HCT116 (cell line): ENCODE measurements around the gene SETDB1. TPM values are rescaled to one million over a fixed set of nuclear protein-coding genes. Genes with fewer than 3 reads are reported as not detected.

Experiments
- ATAC-seq: fragments of 200-7000 bp; cut with Tn5 transposase; 2 replicates; pipeline ENCODE4 v1.9.1; 2020; ENCODE audit warnings: mild to moderate bottlenecking, moderate library complexity
- BruUV-seq: library from RNA; stranded (reverse); fragments of 400-500 nt; replicated peaks from 2 replicates; lab custom pipeline; 2021; lab: Mats Ljungman, UMichigan
- CTCF ChIA-PET: fragments of 300-600 bp; sonication (Branson Sonifier 250); formaldehyde crosslinking; loops from one replicate; lab custom pipeline; 2021; ENCODE audit warnings: antibody characterized with exemption; lab: Charles Lee
- POLR2A ChIA-PET: fragments of 300-600, 350-600 bp; sonication (Branson Sonifier 250); formaldehyde crosslinking; loops from one replicate; lab custom pipeline; 2021; ENCODE audit warnings: antibody characterized with exemption; lab: Charles Lee
- RAD21 ChIA-PET, 2 experiments: fragments of 300-600 bp; sonication (Branson Sonifier 250); formaldehyde crosslinking; loops; one replicate each; lab custom pipeline; 2023; ENCODE audit warnings: low total read pairs in 2 of 2; ENCODE audit not compliant: uncharacterized antibody in 2 of 2, unreplicated experiment in 2 of 2, low non-redundant PET in 1 of 2; lab: Charles Lee
- DNase-seq: peaks from one replicate; pipeline ENCODE4 v3.0.0-alpha.2; 2010; ENCODE audit warnings: low read depth, low spot score
- H2AFZ ChIP-seq: fragments of 200-600 bp; shearing (Covaris generic), sonication (generic); 2 replicates; pipeline ENCODE4 v1.6.1; 2017; ENCODE audit warnings: low read depth, mixed run types, mixed read lengths, antibody characterized with exemption, low read length; ENCODE audit not compliant: poor library complexity, severe bottlenecking
- H3K27ac ChIP-seq: 2 replicates; pipeline ENCODE4 v1.5.1; 2012; ENCODE audit warnings: low read depth, low read length
- H3K27me3 ChIP-seq: fragments of 200-600 bp; sonication (generic); 2 replicates; pipeline ENCODE4 v1.6.1; 2016; ENCODE audit warnings: mixed run types, low read length, mixed read lengths; ENCODE audit not compliant: insufficient read depth
- H3K36me3 ChIP-seq, 2 experiments: fragments of 200-500 bp in 1 of 2; fragments of 200-600 bp in 1 of 2; sonication (Bioruptor generic) in 1 of 2; sonication (generic) in 1 of 2; 2 replicates each; pipeline versions ENCODE4 v1.5.1 to v1.6.1; 2014 to 2016; ENCODE audit warnings: low read length in 2 of 2, inconsistent platforms in 1 of 2, mixed read lengths in 1 of 2, mixed run types in 1 of 2; ENCODE audit not compliant: insufficient read depth in 2 of 2, control insufficient read depth in 1 of 2
- H3K4me1 ChIP-seq, 2 experiments: fragments of 200-600 bp in 1 of 2; sonication (generic) in 1 of 2; 2 replicates each; pipeline versions ENCODE4 v1.5.1 to v1.6.1; 2012 to 2017; ENCODE audit warnings: low read length in 2 of 2, inconsistent platforms in 1 of 2, mild to moderate bottlenecking in 1 of 2, mixed read lengths in 1 of 2, mixed run types in 1 of 2, moderate library complexity in 1 of 2; ENCODE audit not compliant: insufficient read depth in 2 of 2, control insufficient read depth in 1 of 2
- H3K4me2 ChIP-seq: fragments of 200-600 bp; sonication (generic); 2 replicates; pipeline ENCODE4 v1.6.1; 2017; ENCODE audit warnings: mixed run types, low read length, mixed read lengths
- H3K4me3 ChIP-seq, 2 experiments: fragments of 200-600 bp in 1 of 2; sonication (generic) in 1 of 2; replicated peaks in 1 of 2; 2 replicates each; pipeline ENCODE4 v1.5.1; 2011 to 2016; ENCODE audit warnings: low read length in 2 of 2, control low read depth in 1 of 2, low read depth in 1 of 2, mild to moderate bottlenecking in 1 of 2, mixed read lengths in 1 of 2, mixed run types in 1 of 2
- H3K79me2 ChIP-seq: fragments of 200-600 bp; sonication (generic); 2 replicates; pipeline ENCODE4 v1.6.1; 2017; ENCODE audit warnings: mild to moderate bottlenecking, mixed run types, low read length, moderate library complexity, mixed read lengths; ENCODE audit not compliant: insufficient read depth
- H3K9ac ChIP-seq: fragments of 200-600 bp; sonication (generic); 2 replicates; pipeline ENCODE4 v1.6.1; 2016; ENCODE audit warnings: low read length, mixed read lengths
- H3K9me2 ChIP-seq: fragments of 200-600 bp; sonication (generic), shearing (Covaris generic); 2 replicates; pipeline ENCODE4 v1.6.1; 2017; ENCODE audit warnings: mixed run types, mild to moderate bottlenecking, moderate library complexity; ENCODE audit not compliant: insufficient read depth
- H3K9me3 ChIP-seq, 2 experiments: fragments of 200-500 bp in 1 of 2; fragments of 200-600 bp in 1 of 2; sonication (Bioruptor generic) in 1 of 2; sonication (generic) in 1 of 2; 2 replicates each; pipeline ENCODE4 v1.6.1; 2014 to 2017; ENCODE audit warnings: low read length in 2 of 2, mixed read lengths in 2 of 2, inconsistent platforms in 1 of 2, low read depth in 1 of 2, mild to moderate bottlenecking in 1 of 2, mixed run types in 1 of 2, moderate library complexity in 1 of 2; ENCODE audit not compliant: control insufficient read depth in 1 of 2, insufficient read depth in 1 of 2
- H4K20me1 ChIP-seq: fragments of 200-600 bp; sonication (generic), shearing (Covaris generic); 2 replicates; pipeline ENCODE4 v1.6.1; 2017; ENCODE audit warnings: mixed run types, mild to moderate bottlenecking, moderate library complexity; ENCODE audit not compliant: insufficient read depth
- CBX3 ChIP-seq: IDR thresholded peaks from 2 replicates; pipeline ENCODE4 v1.6.1; 2012; ENCODE audit warnings: low read depth
- CEBPB ChIP-seq: IDR thresholded peaks from 2 replicates; pipeline ENCODE4 v1.6.1; 2012; ENCODE audit warnings: low read depth
- CTCF ChIP-seq, 3 experiments: fragments of 200-600 bp in 1 of 3; sonication (generic) in 1 of 3; IDR thresholded peaks in 2 of 3; conservative IDR thresholded peaks in 1 of 3; 2 replicates each; pipeline ENCODE4 v1.5.1; 2012 to 2017; ENCODE audit warnings: low read depth in 2 of 3, low read length in 2 of 3, antibody characterized with exemption in 1 of 3, borderline replicate concordance in 1 of 3, control low read depth in 1 of 3, mild to moderate bottlenecking in 1 of 3, mixed read lengths in 1 of 3, mixed run types in 1 of 3, moderate library complexity in 1 of 3; ENCODE audit not compliant: insufficient read depth in 1 of 3
- EGR1 ChIP-seq: IDR thresholded peaks from 2 replicates; pipeline ENCODE4 v1.6.1; 2012; ENCODE audit warnings: low read depth
- ELF1 ChIP-seq: IDR thresholded peaks from 2 replicates; pipeline ENCODE4 v1.6.1; 2012; ENCODE audit warnings: low read depth, borderline replicate concordance
- EZH2 ChIP-seq: fragments of 200-600 bp; sonication (generic); IDR thresholded peaks from 2 replicates; pipeline ENCODE4 v1.6.1; 2017; ENCODE audit warnings: antibody characterized with exemption, mixed run types
- EZH2phosphoT487 ChIP-seq: fragments of 200-600 bp; IDR thresholded peaks from 2 replicates; pipeline ENCODE4 v1.6.1; 2018; ENCODE audit warnings: antibody characterized with exemption, borderline replicate concordance
- FOSL1 ChIP-seq: IDR thresholded peaks from 2 replicates; pipeline ENCODE4 v1.6.1; 2012; ENCODE audit warnings: low read depth
- JUND ChIP-seq: IDR thresholded peaks from 2 replicates; pipeline ENCODE4 v1.6.1; 2012
- MAX ChIP-seq: IDR thresholded peaks from 2 replicates; pipeline ENCODE4 v1.6.1; 2012
- POLR2A ChIP-seq: IDR thresholded peaks from 2 replicates; pipeline ENCODE4 v1.7.0; 2011; ENCODE audit warnings: borderline replicate concordance; ENCODE audit not compliant: insufficient read depth, insufficient read length; ENCODE audit errors: extremely low read depth
- POLR2AphosphoS5 ChIP-seq: IDR thresholded peaks from 2 replicates; pipeline ENCODE4 v1.6.1; 2011; ENCODE audit warnings: mild to moderate bottlenecking, low read depth, low read length, moderate library complexity
- RAD21 ChIP-seq: IDR thresholded peaks from 2 replicates; pipeline ENCODE4 v1.6.1; 2012; ENCODE audit warnings: low read depth, mild to moderate bottlenecking
- SIN3A ChIP-seq: IDR thresholded peaks from 2 replicates; pipeline ENCODE4 v1.6.1; 2012; ENCODE audit warnings: low read depth
- SRF ChIP-seq: IDR thresholded peaks from 2 replicates; pipeline ENCODE4 v1.6.1; 2012; ENCODE audit warnings: low read depth
- TCF7L2 ChIP-seq: IDR thresholded peaks from 2 replicates; pipeline ENCODE4 v1.7.0; 2011; ENCODE audit warnings: borderline replicate concordance, inconsistent platforms; ENCODE audit not compliant: insufficient read depth, insufficient read length; ENCODE audit errors: extremely low read depth
- YY1 ChIP-seq: IDR thresholded peaks from 2 replicates; pipeline ENCODE4 v1.6.1; 2011; ENCODE audit warnings: low read length, low read depth, moderate library complexity, mild to moderate bottlenecking; ENCODE audit not compliant: insufficient replicate concordance; ENCODE audit errors: extremely low read depth
- ZFX ChIP-seq: fragments of 450-650 bp; IDR thresholded peaks from 2 replicates; pipeline ENCODE4 v1.6.1; 2017
- intact Hi-C: fragments of 100-400 bp; cut with micrococcal nuclease; formaldehyde crosslinking; loops from 2 replicates; pipeline ENCODE4 v1.10.0; 2022
- total RNA-seq: library from RNA; stranded (reverse); gene quantifications from one replicate; pipeline ENCODE4 v1.2.1, GENCODE V29; 2021; ENCODE audit not compliant: unreplicated experiment
- TF ChIP-seq, protein P1 (sequence below): IDR thresholded peaks from 2 replicates; pipeline ENCODE4 v1.6.1; 2012

Gene SETDB1
- total RNA-seq, 1 experiment from 2014 or later = 54.3 TPM

- intact Hi-C loops = no loop called here
- H3K36me3 ChIP-seq = no peaks in the 10 kb centered on the region
- no peaks in the 10 kb centered on the region for H3K27me3 ChIP-seq
- ChIA-PET RAD21 (no interaction called here), CTCF (no interaction called here), POLR2A (no interaction called here)
- no peak for DNase-seq
- no peaks in the 10 kb centered on the region for H3K9me3 ChIP-seq
- BruUV-seq = no TSS peak
- no peaks in the 10 kb centered on the region for H3K9me2 ChIP-seq
- no peak overlapping the region for H3K27ac ChIP-seq
- TF ChIP-seq MAX (no peak), JUND (no peak), TCF7L2 (no peak), YY1 (no peak), CEBPB (no peak), CTCF (IDR thresholded peaks at IDR 0.05 in 2 of 3, conservative IDR thresholded peaks at IDR 0.05 in 1 of 3; ENCODE audit: borderline replicate concordance in 1 of 3, insufficient read depth in 1 of 3, low read depth in 2 of 3, low read length in 2 of 3) (no peak), FOSL1 (no peak), POLR2AphosphoS5 (no peak), EGR1 (no peak), EZH2 (no peak), EZH2phosphoT487 (no peak), POLR2A (no peak), SIN3A (no peak), SRF (no peak), RAD21 (no peak), ELF1 (no peak), ZFX (no peak), CBX3 (no peak)
- TF ChIP-seq, protein P1, sequence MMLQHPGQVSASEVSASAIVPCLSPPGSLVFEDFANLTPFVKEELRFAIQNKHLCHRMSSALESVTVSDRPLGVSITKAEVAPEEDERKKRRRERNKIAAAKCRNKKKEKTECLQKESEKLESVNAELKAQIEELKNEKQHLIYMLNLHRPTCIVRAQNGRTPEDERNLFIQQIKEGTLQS = no peak
- H4K20me1 ChIP-seq = no peaks in the 10 kb centered on the region
- H3K4me3 ChIP-seq = no peak overlapping the region
- ATAC-seq = no peak
- H2AFZ ChIP-seq = no peak overlapping the region
- no peak overlapping the region for H3K4me2 ChIP-seq
- H3K4me1 ChIP-seq = no peaks in the 10 kb centered on the region
- no peaks in the 10 kb centered on the region for H3K79me2 ChIP-seq
- H3K9ac ChIP-seq = no peak overlapping the region
Measured at GRCh38 chr1:150902346-150902745, 23.8 kb upstream of the SETDB1 start.
